Lower leg skin (tissue), 3 donors: ENCODE data around the gene S1PR2.

ENCODE experiments used
- POLR2A ChIP-seq, 2 donors: fragments of 450-650 bp; IDR thresholded peaks; one replicate each; pipeline ENCODE4 v1.6.1; 2016 to 2017; ENCODE audit warnings: antibody characterized with exemption in 2 of 2, mild to moderate bottlenecking in 1 of 2, moderate library complexity in 1 of 2
- TF ChIP-seq, protein P1 (sequence below), 3 donors: fragments of 450-650 bp; IDR thresholded peaks; one replicate each; pipeline ENCODE4 v1.5.1; 2016; ENCODE audit warnings: antibody characterized with exemption in 3 of 3, mild to moderate bottlenecking in 3 of 3, moderate library complexity in 2 of 3

DNA sequence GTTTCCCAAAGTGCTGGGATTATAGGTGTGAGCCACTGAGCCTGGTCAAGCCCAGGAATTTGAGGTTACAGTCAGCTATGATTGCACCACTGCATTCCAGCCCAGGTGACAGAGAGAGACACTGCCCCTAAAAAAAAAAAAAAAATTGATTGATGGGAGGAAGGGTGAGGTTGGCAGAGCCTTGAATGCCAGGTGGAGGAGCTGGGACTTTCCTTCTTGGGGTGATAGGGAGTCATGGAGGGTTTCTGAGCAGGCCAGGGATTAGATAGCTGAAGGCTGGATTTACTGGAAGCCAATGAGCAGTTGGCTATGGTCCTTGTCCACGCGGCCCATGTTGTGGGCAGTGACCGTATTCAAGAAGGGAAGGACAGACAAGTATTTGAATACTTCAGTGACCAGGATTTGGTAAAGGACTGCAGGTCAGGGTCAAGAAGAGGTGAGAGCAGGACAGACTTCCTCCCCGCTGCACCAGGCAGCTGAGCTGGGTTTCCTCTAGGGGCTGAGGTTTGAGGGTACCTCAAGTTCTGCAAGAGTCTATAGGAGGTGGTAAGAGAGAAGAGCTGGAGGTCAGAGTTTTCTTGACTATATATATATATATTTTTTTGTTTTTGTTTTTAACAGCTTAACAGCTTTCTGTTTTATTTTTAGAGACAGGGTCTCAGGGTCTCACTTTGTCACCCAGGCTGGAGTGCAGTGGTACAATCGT, 48.8 kb upstream of the S1PR2 start:
- TF ChIP-seq, protein P1, sequence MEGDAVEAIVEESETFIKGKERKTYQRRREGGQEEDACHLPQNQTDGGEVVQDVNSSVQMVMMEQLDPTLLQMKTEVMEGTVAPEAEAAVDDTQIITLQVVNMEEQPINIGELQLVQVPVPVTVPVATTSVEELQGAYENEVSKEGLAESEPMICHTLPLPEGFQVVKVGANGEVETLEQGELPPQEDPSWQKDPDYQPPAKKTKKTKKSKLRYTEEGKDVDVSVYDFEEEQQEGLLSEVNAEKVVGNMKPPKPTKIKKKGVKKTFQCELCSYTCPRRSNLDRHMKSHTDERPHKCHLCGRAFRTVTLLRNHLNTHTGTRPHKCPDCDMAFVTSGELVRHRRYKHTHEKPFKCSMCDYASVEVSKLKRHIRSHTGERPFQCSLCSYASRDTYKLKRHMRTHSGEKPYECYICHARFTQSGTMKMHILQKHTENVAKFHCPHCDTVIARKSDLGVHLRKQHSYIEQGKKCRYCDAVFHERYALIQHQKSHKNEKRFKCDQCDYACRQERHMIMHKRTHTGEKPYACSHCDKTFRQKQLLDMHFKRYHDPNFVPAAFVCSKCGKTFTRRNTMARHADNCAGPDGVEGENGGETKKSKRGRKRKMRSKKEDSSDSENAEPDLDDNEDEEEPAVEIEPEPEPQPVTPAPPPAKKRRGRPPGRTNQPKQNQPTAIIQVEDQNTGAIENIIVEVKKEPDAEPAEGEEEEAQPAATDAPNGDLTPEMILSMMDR (IDR thresholded peaks at IDR 0.05), result no peak
- TF ChIP-seq POLR2A (IDR thresholded peaks at IDR 0.05), result no peak
